ENCODE results near the gene CALCOCO1.

- TF ChIP-seq CTCF (IDR thresholded peaks at IDR 0.05) (peak; percentile 78 to 99 (median 90)), POLR2A (IDR thresholded peaks at IDR 0.05) (no peak)
Observed at GRCh38 chr12:53743266-53744129, 16.2 kb upstream of the CALCOCO1 start.
